ENCODE results near the gene CTIF. TPM values are rescaled to one million over a fixed set of nuclear protein-coding genes. Genes with fewer than 3 reads are reported as not detected.

Gene CTIF
- polyA plus RNA-seq, 1 donor from 2014 or later, result 50.2 TPM

- Histone ChIP-seq H3K27me3 (ENCODE audit: insufficient read depth, low read depth, low read length) (no peaks in the 10 kb centered on the region), H3K9me3 (ENCODE audit: low read length) (no peaks in the 10 kb centered on the region), H3K36me3 (ENCODE audit: insufficient read depth, low read length) (peaks cover 4% of the 10 kb centered on the region), H3K79me2 (replicated peaks; ENCODE audit: insufficient read depth, low read length) (no peaks in the 10 kb centered on the region), H3K9me2 (ENCODE audit: insufficient read depth, low read length) (no peaks in the 10 kb centered on the region), H3K9ac (ENCODE audit: low read length) (no peak overlapping the region), H4K20me1 (ENCODE audit: insufficient read depth) (no peaks in the 10 kb centered on the region), H3K27ac (ENCODE audit: low read length) (no peak overlapping the region), H3K4me2 (ENCODE audit: low read length) (no peak overlapping the region), H2AFZ (ENCODE audit: low read depth, low read length) (no peak overlapping the region), H3F3A (ENCODE audit: insufficient read depth, low read length, poor library complexity, severe bottlenecking) (no peaks in the 10 kb centered on the region), H3K4me3 (ENCODE audit: low read length) (no peak overlapping the region)
- no peak for TF ChIP-seq RAD21 (conservative IDR thresholded peaks at IDR 0.05)
- TF ChIP-seq REST (IDR thresholded peaks at IDR 0.05; ENCODE audit: borderline replicate concordance), result no peak
- no peak for TF ChIP-seq POLR2AphosphoS5 (IDR thresholded peaks at IDR 0.05)
- TF ChIP-seq CTCF (IDR thresholded peaks at IDR 0.05; ENCODE audit: poor library complexity, severe bottlenecking), result no peak
- TF ChIP-seq EZH2 (IDR thresholded peaks at IDR 0.05; ENCODE audit: borderline replicate concordance, insufficient read depth, low read length, poor library complexity, severe bottlenecking), result no peak
- no peak for TF ChIP-seq MXI1 (conservative IDR thresholded peaks at IDR 0.05; ENCODE audit: poor library complexity, severe bottlenecking)
- no peak for TF ChIP-seq TAF1 (IDR thresholded peaks at IDR 0.05; ENCODE audit: low read depth)
- TF ChIP-seq EP300 (conservative IDR thresholded peaks at IDR 0.05; ENCODE audit: poor library complexity, severe bottlenecking), result no peak
- no peak for TF ChIP-seq SMC3 (conservative IDR thresholded peaks at IDR 0.05; ENCODE audit: poor library complexity)
These were observed 267.1 kb downstream of the CTIF start for GRCh38 chr18:48805826-48806535.

GRCh38 chr18:48806551-48807261, 267.9 kb downstream of the CTIF start:
- Histone ChIP-seq H3K27ac (ENCODE audit: low read length) (no peak overlapping the region), H3K27me3 (ENCODE audit: insufficient read depth, low read depth, low read length) (no peaks in the 10 kb centered on the region), H3K9me3 (ENCODE audit: low read length) (no peaks in the 10 kb centered on the region), H3K79me2 (replicated peaks; ENCODE audit: insufficient read depth, low read length) (no peaks in the 10 kb centered on the region), H3K4me3 (ENCODE audit: low read length) (no peak overlapping the region), H3K4me2 (ENCODE audit: low read length) (no peak overlapping the region), H4K20me1 (ENCODE audit: insufficient read depth) (no peaks in the 10 kb centered on the region), H3K9ac (ENCODE audit: low read length) (no peak overlapping the region), H3F3A (ENCODE audit: insufficient read depth, low read length, poor library complexity, severe bottlenecking) (no peaks in the 10 kb centered on the region), H2AFZ (ENCODE audit: low read depth, low read length) (no peak overlapping the region), H3K36me3 (ENCODE audit: insufficient read depth, low read length) (peaks cover 4% of the 10 kb centered on the region), H3K9me2 (ENCODE audit: insufficient read depth, low read length) (no peaks in the 10 kb centered on the region)
- no peak for TF ChIP-seq MXI1 (conservative IDR thresholded peaks at IDR 0.05; ENCODE audit: poor library complexity, severe bottlenecking)
- no peak for TF ChIP-seq CTCF (IDR thresholded peaks at IDR 0.05; ENCODE audit: poor library complexity, severe bottlenecking)
- no peak for TF ChIP-seq TAF1 (IDR thresholded peaks at IDR 0.05; ENCODE audit: low read depth)
- no peak for TF ChIP-seq REST (IDR thresholded peaks at IDR 0.05; ENCODE audit: borderline replicate concordance)
- no peak for TF ChIP-seq EZH2 (IDR thresholded peaks at IDR 0.05; ENCODE audit: borderline replicate concordance, insufficient read depth, low read length, poor library complexity, severe bottlenecking)
- no peak for TF ChIP-seq SMC3 (conservative IDR thresholded peaks at IDR 0.05; ENCODE audit: poor library complexity)
- TF ChIP-seq RAD21 (conservative IDR thresholded peaks at IDR 0.05), result no peak
- no peak for TF ChIP-seq EP300 (conservative IDR thresholded peaks at IDR 0.05; ENCODE audit: poor library complexity, severe bottlenecking)
- TF ChIP-seq POLR2AphosphoS5 (IDR thresholded peaks at IDR 0.05), result no peak

Measured in neural cell (in vitro differentiated cells).